ENCODE data around the gene ANKRD39.

The ANKRD39 gene

GRCh38 chr2:96837575-96837974, 20.2 kb downstream of the ANKRD39 start:
- TF ChIP-seq, protein P1, sequence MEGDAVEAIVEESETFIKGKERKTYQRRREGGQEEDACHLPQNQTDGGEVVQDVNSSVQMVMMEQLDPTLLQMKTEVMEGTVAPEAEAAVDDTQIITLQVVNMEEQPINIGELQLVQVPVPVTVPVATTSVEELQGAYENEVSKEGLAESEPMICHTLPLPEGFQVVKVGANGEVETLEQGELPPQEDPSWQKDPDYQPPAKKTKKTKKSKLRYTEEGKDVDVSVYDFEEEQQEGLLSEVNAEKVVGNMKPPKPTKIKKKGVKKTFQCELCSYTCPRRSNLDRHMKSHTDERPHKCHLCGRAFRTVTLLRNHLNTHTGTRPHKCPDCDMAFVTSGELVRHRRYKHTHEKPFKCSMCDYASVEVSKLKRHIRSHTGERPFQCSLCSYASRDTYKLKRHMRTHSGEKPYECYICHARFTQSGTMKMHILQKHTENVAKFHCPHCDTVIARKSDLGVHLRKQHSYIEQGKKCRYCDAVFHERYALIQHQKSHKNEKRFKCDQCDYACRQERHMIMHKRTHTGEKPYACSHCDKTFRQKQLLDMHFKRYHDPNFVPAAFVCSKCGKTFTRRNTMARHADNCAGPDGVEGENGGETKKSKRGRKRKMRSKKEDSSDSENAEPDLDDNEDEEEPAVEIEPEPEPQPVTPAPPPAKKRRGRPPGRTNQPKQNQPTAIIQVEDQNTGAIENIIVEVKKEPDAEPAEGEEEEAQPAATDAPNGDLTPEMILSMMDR (IDR thresholded peaks at IDR 0.05; ENCODE audit: insufficient read depth, low read length, missing control alignments): no peak
- POLR2A ChIA-PET: no interaction called here
- H3K4me3 ChIP-seq (ENCODE audit: low read depth, low read length): no peak overlapping the region
- DNase-seq (ENCODE audit: low read depth, low spot score): no peak
- CTCF ChIA-PET: no interaction called here

- no peak overlapping the region for H3K4me3 ChIP-seq (ENCODE audit: low read depth, low read length)
- ChIA-PET CTCF (interaction anchor here (1.4 kb wide), 1 partner anchor 14 kb away, joined by 3 read pairs; no protein-coding TSS in a partner anchor), POLR2A (interaction anchor here (0.7 kb wide), 1 partner anchor 15 kb away, joined by 3 read pairs; no protein-coding TSS in a partner anchor)
- no peak for DNase-seq (ENCODE audit: low read depth, low spot score)
- TF ChIP-seq, protein P1 (IDR thresholded peaks at IDR 0.05; ENCODE audit: insufficient read depth, low read length, missing control alignments): no peak
Measured at GRCh38 chr2:96835830-96836229, 22.0 kb downstream of the ANKRD39 start.

GRCh38 chr2:96832754-96833507, 24.9 kb downstream of the ANKRD39 start:
- no peak overlapping the region for H3K4me3 ChIP-seq (ENCODE audit: low read depth, low read length)
- TF ChIP-seq, protein P1 (IDR thresholded peaks at IDR 0.05; ENCODE audit: insufficient read depth, low read length, missing control alignments): no peak
- no peak for DNase-seq (ENCODE audit: low read depth, low spot score)
- ChIA-PET POLR2A (interaction anchor here (1.1 to 1.7 kb wide), 2 partner anchors 8 to 25 kb away, joined by 4 read pairs; partner anchors contain the start of gene ANKRD39), CTCF (interaction anchor here (1.0 to 1.8 kb wide), 4 partner anchors 8 to 279 kb away, joined by 3 to 7 read pairs (median 6); partner anchors contain the start of gene ANKRD36)

DNA sequence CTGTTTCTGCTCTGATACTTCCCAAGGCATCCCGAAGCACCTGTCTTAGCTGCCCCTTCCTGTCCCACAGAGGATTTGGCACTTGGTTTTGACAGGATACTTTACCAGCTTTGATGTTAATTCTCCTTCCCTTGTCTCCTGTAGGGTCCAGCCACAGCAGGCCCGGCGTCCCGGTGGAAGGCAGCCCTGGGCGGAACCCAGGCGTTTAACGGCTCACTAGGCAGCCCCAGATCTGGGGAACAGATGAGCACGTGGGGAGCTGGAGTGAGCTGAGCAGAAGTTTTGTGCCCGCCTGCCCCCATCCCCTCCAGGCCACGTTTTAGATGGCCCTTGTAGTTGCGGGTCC, 25.4 kb downstream of the ANKRD39 start:
- TF ChIP-seq, protein P1 (IDR thresholded peaks at IDR 0.05; ENCODE audit: insufficient read depth, low read length, missing control alignments): no peak
- POLR2A ChIA-PET: interaction anchor here (1.1 kb wide), 2 partner anchors 8 kb away, joined by 3 to 4 read pairs; no protein-coding TSS in a partner anchor
- H3K4me3 ChIP-seq (ENCODE audit: low read depth, low read length): no peak overlapping the region
- CTCF ChIA-PET: interaction anchor here (1.3 to 1.8 kb wide), 3 partner anchors 11 to 280 kb away, joined by 4 to 7 read pairs (median 7); partner anchors contain the start of gene ANKRD36
- DNase-seq (ENCODE audit: low read depth, low spot score): no peak

- H3K4me3 ChIP-seq (ENCODE audit: low read depth, low read length): no peak overlapping the region
- ChIA-PET CTCF (interaction anchor here (0.6 to 1.8 kb wide), 3 partner anchors 11 to 281 kb away, joined by 4 to 7 read pairs (median 4); partner anchors contain the start of genes ANKRD36 and CNNM3), POLR2A (interaction anchor here (1.1 kb wide), 1 partner anchor 9 kb away, joined by 3 read pairs; no protein-coding TSS in a partner anchor)
- TF ChIP-seq, protein P1 (IDR thresholded peaks at IDR 0.05; ENCODE audit: insufficient read depth, low read length, missing control alignments): no peak
- no peak for DNase-seq (ENCODE audit: low read depth, low spot score)
Measured at GRCh38 chr2:96831679-96832078, 26.1 kb downstream of the ANKRD39 start.

DNA sequence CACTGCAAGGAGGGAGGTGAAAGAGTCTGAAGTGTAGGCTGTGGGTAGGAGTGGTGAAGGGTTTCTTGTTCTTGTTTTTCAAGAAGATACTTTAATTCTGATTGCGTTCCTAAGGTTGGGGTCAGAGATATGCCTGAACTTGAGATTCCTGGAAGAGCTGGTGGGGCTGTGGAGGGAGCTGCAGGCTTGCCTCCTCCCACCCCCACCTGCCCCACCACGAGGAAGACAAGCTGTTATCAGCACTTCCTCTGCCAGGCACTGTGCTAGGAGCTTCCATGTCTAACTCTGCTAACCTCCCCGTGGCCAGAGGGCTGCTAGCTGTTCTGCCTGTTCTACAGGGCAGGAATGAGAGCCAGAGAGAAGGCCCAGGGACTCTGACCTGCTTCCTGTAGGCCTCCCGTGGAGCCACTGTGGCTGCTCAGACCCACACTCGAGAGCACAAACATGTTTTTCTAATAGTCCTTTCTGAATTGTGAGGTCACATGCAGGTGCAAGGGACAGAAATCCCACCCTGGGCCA, 27.7 kb downstream of the ANKRD39 start:
- DNase-seq (ENCODE audit: low read depth, low spot score): no peak
- TF ChIP-seq, protein P1 (IDR thresholded peaks at IDR 0.05; ENCODE audit: insufficient read depth, low read length, missing control alignments): no peak
- ChIA-PET CTCF (no interaction called here), POLR2A (no interaction called here)
- H3K4me3 ChIP-seq (ENCODE audit: low read depth, low read length): no peak overlapping the region
